GM18508 (cell line): ENCODE results near the gene NR5A2.

Experiments
- ATAC-seq: cut with Tn5 transposase; IDR thresholded peaks from one replicate; pipeline ENCODE4 v1.9.1; 2021; ENCODE audit warnings: moderate number of reproducible peaks; ENCODE audit not compliant: insufficient read depth, unreplicated experiment

Gene NR5A2

GRCh38 chr1:200053646-200054045 is 26.1 kb downstream of the NR5A2 start:
- no peak for ATAC-seq

GRCh38 chr1:200058341-200058740 is 30.8 kb downstream of the NR5A2 start:
- ATAC-seq = no peak

GRCh38 chr1:200062143-200062542 is 34.6 kb downstream of the NR5A2 start:
- no peak for ATAC-seq

- ATAC-seq = no peak
Observed at GRCh38 chr1:200072636-200073285, 45.3 kb downstream of the NR5A2 start.

GRCh38 chr1:200073286-200073637 is 45.8 kb downstream of the NR5A2 start:
- no peak for ATAC-seq

GRCh38 chr1:200075522-200075921 is 48.0 kb downstream of the NR5A2 start:
- no peak for ATAC-seq

- ATAC-seq = no peak
Observed at GRCh38 chr1:200075938-200076546, 48.5 kb downstream of the NR5A2 start.

- no peak for ATAC-seq
Observed at GRCh38 chr1:200079232-200079940, 51.9 kb downstream of the NR5A2 start.

- ATAC-seq = no peak
Observed at GRCh38 chr1:200081151-200081968, 53.9 kb downstream of the NR5A2 start.

GRCh38 chr1:200081969-200082245 is 54.4 kb downstream of the NR5A2 start:
- ATAC-seq = no peak

GRCh38 chr1:200082329-200082728 is 54.8 kb downstream of the NR5A2 start:
- ATAC-seq = no peak

GRCh38 chr1:200090252-200091159 is 63.0 kb downstream of the NR5A2 start:
- ATAC-seq = no peak

- no peak for ATAC-seq
Observed at GRCh38 chr1:200095057-200095577, 67.6 kb downstream of the NR5A2 start.

- no peak for ATAC-seq
Observed at GRCh38 chr1:200096774-200097173, 69.3 kb downstream of the NR5A2 start.

GRCh38 chr1:200099040-200099439 is 71.5 kb downstream of the NR5A2 start:
- no peak for ATAC-seq

- ATAC-seq = no peak
Observed at GRCh38 chr1:200103966-200104583, 76.6 kb downstream of the NR5A2 start.

- no peak for ATAC-seq
Observed at GRCh38 chr1:200107004-200107470, 79.5 kb downstream of the NR5A2 start.

- ATAC-seq = no peak
Observed at GRCh38 chr1:200108659-200109058, 81.1 kb downstream of the NR5A2 start.

- ATAC-seq = no peak
Observed at GRCh38 chr1:200112290-200112689, 84.8 kb downstream of the NR5A2 start.
